Stimulated activated CD4-positive, alpha-beta T cell treated with anti-CD3 and anti-CD28 coated beads, Interleukin-12 subunit alpha, Interleukin-12 subunit beta, amount 100 ng/mL, for 48 hours (primary cell): ENCODE data around the gene KRTAP5-7.

Source experiments
- DNase-seq, 3 donors: peaks; one replicate each; pipeline ENCODE4 v3.0.0-alpha.2; 2020; ENCODE audit warnings: low read depth in 2 of 3, low spot score in 1 of 3

The KRTAP5-7 gene

DNA sequence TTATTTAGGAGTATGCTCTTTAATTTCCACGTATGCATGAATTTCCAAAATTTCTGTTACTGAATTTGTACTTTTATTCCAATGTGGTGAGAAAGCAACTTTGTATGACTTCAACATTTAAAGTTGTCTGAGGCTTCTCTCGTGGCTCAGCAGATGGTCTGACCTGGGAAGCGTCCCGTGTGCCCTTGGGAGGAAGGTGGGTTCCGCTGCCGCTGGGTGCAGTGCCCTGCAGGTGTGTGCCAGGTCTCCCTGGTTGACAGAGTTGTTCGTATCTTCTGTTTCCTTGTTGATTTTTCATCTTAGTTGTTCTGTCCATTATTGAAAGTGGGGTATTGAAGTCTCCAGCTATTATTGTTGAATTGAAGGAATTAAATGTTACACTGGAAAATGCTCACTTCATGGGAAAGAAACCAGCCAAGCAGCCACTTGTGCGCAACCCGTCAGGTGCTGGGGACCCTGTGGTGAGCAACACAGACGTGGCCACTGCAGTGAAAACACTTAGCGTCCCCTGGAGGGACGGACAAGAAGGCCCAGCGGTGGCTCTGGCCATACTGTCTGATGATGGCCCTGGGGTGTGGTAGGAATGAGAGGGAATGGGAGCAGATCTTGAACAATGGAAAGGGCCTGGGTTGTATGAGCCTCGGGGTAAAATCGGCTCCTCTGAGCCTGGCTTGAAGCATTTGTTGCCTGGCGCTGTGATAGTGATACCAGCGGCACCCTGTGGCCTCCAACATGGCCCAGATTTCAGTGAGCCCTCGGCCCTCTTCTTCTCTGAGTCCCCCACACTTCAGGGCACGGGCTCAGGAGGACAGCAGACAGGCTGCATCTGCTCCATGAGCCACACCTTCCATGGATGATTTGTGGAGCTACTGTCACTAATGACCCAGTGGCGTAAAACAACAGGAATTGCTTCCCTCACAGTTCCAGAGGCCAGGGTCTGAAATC lies 31.5 kb upstream of the KRTAP5-7 start:
- no peak for DNase-seq

DNA sequence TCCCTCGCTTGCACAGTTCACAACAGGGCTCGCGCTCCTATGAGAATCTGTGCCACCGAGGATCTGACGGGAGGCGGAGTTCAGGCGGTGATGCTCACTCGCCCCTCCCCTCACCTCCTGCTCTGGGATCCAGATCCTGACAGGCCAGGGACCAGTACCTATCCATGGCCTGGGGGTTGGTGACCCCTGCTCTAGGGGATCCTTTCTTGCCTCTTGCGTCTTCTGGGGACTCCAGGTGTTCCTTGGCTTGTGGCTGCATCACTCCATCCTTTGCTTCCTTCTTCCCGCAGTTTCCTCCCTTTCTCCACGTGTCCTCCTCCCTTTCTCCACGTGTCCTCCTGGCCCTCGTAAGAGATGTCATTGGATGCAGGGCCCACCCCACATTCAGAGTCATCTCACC lies 30.6 kb upstream of the KRTAP5-7 start:
- no peak for DNase-seq

DNA sequence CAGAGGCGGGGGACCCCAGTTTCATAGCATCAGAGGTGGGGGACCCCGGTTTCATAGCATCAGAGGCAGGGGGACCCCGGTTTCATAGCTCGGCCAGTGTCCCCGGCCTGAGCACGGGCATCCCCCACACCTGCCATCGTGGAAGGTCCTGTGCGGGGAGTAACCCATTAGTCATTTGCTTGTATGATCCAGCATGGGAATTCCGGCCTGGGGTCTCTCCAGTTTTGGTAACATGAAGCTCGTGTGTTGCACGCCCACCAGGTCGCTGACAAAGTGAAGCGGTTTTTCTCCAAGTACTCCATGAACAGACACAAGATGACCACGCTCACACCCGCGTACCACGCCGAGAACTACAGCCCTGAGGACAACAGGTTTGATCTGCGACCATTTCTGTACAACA lies 29.0 kb upstream of the KRTAP5-7 start:
- no peak for DNase-seq

DNA sequence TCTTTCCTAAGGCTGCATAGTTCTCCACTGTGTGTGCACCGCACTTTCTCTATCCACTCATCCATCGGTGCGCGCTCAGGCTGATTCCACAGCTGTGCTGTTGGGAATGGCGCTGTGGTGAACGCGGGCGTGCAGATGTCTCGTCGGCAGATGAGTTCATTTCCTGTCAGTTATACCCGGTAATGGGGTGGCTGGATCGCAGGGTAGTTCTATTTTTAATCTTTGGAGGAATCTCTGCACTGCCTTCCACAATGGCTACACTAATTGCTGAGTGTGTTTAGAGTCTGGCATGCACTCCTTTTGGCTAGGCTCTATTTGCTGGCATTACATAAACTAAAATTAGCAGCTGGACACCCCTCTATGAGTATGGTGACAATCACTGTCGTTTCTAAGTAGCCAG lies 27.9 kb upstream of the KRTAP5-7 start:
- no peak for DNase-seq

DNA sequence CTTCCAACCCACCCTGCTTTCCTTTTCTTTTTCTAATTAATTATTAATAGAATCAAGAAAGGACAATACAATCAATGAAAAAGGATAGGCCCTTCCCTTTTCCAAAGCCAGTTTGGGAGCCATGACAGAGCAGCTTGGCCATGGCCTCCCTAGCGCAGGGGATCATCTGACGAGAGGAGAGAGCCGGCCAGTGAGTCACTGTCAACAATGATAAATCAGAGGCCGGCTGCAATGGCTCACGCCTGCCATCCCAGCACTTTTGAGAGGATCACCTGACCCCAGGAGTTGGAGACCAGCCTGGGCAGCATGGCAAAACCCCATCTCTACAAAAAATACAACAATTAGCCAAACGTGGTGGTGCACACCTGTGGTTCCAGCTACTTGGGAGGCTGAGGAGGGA lies 27.5 kb upstream of the KRTAP5-7 start:
- no peak for DNase-seq

DNA sequence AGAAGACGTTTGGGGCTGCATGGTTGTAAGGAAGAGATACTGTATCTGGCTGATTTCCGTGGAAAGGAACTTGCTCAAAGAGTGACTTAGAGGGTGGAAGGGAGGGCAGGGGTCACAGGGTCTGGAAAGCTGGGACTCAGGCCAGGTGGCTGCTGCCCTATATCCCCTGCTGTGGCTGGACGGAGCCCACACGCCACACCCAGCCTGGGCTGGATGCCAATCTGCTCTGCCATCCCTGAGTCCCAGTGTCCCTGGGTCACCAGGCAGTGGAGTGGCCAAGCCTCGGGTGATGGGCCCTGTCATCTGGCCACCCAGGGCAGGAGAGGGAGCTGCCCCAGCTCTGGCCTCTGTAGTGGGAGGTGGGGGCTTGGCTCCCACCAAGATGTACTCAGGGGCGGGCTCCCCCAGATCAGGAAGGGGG lies 26.5 kb upstream of the KRTAP5-7 start:
- DNase-seq: no peak

DNA sequence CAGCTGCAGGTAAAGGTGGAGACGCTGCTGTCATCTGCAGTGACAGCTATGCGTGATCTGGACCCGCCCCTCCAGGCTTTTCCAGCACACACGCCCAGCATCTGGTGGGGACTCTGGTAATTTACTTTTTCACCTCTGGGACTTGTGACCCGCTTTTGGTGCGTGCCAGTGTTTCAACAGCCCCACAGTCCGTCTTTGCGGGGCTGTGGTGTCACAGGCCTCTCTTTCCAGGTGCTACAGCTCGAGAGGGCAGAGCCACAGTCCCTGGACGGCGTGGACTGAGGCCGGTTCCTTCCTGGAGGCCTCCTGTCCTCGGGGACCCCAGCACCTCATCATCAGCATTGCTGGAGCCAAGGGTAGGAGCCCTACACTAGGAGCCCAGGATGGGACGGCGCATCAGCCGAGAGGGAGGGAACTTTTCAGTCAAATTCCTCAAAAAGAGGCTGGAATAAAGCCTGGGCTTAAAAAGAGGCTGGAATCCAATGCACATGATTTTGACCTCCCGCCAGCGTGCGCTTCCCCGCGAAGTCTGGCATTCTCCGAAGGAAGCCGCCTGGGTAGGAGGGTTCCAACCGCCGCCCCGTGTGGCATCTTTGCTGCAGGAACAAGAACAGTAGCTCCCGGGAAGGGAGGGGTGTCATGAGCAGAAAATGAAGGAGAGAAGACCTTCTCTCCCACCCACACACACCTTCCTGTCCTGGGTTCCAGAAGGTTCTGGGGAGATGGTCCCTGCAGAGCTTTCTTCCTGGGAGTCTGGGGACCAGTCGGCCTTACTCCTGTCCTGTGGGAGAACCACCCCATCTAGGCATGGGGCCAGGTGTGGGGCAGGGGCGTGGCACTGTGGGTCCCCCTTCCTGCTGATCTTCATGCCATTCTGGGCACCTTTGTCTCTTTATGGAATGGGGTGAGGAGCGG lies 25.7 kb upstream of the KRTAP5-7 start:
- DNase-seq: no peak

DNA sequence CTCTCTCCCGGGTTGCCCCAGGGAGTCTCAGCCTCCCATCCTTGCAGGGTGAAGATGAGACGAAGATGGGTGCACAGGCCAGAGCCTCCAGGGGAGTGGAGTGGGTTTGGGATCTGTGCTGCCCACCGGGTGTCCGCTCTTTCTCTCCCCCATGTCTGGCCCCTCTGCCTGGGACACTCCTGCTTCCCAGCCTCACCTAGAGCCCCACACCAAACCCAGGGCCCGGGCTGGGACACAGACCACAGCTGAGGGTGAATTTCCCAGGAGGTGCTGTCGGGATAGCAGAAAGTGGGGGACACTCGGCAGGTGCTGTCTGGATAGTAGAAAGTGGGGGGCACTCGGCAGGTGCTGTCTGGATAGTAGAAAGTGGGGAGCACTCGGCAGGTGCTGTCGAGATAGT lies 25.0 kb upstream of the KRTAP5-7 start:
- no peak for DNase-seq

DNA sequence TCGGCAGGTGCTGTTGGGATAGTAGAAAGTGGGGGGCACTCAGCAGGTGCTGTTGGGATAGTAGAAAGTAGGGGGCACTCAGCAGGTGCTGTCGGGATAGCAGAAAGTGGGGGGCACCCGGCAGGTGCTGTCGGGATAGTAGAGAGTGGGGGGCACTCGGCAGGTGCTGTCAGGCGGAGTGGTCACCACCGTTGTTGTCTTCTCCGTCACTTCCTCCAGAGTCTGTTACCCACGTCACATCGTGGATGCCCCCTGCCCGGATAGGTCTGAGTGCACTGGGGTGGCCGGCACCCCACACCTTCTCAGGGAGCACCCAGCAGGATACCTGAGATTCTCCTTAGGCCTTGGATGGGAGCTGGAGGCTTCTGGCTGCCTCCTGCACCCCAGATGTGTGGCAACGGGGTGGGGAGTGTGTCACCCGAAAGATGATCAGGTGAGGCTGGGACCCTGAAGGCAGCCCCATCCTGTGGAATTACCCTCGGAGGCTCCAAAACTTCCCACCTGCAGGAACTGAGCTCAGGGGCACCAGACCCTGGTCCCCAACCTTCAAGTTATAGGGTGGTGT lies 24.1 kb upstream of the KRTAP5-7 start:
- DNase-seq: no peak

DNA sequence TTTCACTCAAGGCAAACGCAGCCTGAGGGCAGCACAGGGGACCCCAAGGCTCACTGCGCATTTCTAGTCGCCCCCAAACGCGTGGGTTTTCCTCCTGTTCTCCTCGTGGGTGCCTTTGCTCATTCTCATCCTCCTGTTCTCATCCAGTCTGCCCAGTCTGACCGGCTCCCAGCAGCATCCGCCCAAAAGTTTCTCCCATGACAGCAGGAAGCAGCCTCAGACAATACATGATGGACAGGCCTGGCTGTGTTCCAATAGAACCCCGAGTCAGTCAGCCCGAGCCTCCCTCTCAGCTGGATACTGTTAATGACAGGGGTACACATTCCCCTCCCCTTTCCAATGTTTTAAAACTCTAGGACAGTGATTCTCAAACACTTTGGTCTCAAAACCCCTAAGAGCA lies 22.5 kb upstream of the KRTAP5-7 start:
- DNase-seq: no peak

DNA sequence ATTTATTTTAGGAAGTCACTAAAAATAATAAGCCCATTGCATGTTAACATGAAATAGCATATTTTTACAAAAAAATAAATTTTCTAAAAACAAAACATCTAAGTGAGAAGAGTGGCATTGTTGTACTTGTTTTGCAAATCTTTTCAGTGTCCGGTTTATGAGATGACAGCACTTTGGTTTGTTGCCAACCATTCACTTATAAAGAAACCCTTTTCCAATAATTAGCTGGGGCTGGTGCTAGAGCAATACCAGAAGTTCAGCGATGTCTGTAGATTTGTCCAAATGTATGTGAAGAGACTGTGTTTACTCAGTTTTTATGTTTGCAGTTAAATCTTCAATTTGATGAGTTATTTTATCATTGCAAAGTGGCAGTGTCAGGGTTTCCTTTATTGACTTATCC lies 22.1 kb upstream of the KRTAP5-7 start:
- no peak for DNase-seq

DNA sequence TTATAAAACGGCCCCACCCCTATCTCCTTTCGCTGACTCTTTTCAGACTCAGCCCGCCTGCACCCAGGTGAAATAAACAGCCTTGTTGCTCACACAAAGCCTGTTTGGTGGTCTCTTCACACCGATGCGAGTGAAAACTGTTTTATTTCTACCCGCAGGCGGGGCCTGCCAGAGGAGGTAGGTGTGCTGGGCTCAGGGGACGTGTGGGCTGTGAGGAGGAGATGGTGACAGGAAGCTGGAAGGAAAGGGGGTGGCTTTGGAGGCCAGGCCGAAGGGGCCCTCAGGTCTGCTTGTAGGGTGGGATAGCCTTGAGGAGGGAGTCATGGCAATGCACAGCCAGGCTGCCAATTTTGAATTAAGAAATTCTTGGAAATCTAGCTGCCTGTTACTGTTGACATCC lies 21.3 kb upstream of the KRTAP5-7 start:
- DNase-seq: no peak

DNA sequence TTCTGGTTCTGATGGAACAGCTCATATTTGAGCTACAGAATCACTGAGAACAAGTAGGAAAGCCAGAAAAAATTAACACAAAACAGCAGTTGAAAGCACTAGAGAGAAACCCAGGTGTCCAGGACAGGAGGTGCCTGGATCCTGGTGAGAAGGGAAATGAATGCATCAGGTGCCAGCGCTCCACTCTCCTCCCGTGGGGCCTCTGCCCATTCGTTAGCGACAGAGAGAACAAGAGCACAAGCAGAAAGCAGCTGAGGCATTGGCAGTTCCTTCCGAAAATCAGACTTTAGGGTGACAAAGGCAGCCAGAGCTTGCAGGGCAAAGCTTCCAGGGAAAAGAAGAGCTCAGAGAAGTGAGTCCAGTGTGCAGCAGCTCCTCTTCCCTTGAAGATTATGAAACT lies 20.0 kb upstream of the KRTAP5-7 start:
- DNase-seq: no peak

DNA sequence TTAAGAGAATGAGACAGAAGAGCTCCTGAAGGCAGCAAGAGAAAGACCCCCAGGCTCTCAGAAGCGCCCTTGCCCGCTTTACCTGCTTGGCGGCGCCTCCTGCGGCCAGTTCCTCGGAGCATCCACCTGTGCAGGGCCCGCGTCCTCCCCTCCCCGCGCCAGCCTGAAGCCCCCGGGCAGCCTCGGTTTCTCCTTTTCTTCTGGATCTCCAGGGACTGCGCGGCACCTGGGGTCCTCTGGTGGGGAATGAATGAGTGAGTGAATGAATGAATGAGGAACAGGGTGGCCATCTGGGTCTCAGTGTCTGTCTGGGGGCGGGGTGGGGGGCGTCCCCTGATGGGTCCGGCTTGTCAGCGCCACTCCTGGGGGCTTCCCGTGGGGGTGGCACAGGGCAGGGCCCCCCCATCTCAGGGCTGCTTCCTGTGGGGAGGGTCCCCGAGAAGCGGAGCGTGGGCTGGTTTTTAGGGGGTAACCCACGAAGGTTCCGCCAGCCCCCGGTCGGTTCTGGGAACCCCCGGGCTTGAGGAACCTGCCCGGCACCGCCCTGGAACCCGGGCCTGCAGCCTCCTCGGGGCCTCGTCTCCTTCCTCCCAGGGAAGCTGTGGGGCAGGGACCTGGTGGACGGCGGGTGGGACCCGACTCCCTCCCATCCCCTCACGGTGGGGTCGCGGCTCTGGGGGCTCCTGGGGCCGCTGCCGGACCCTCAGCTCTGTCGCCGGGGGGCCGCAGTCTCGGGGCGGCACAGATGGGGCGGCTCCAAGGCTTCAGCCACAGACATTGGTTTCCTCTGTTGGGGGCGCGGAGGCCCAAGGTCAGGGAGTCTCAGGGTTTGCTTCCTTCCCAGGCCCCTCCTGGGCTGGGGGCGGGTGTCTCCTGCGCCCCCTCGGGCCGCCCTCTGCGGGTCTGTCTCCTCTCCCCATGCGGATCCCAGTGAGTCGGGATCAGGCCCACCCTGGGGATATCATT lies 8.3 kb upstream of the KRTAP5-7 start:
- no peak for DNase-seq

DNA sequence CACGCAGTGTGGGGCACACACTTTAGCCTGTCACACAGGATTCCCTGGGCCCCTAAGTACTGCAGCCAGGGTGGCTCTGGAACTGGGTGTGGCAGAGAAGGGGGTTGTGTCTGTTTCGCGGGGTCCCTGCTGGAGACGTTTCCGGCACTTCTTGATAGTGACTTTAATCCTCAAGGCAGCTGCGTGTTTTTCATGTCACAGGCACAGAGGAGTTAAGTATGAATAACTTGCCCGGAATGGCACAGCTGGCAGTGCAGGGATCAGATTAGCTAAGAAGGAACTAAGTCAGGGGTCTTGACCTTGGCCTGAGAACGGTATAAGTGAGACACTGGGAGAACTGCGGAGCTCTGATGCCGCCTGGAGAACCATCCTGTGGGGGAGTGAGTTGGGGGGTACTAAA lies 7.5 kb upstream of the KRTAP5-7 start:
- no peak for DNase-seq

DNA sequence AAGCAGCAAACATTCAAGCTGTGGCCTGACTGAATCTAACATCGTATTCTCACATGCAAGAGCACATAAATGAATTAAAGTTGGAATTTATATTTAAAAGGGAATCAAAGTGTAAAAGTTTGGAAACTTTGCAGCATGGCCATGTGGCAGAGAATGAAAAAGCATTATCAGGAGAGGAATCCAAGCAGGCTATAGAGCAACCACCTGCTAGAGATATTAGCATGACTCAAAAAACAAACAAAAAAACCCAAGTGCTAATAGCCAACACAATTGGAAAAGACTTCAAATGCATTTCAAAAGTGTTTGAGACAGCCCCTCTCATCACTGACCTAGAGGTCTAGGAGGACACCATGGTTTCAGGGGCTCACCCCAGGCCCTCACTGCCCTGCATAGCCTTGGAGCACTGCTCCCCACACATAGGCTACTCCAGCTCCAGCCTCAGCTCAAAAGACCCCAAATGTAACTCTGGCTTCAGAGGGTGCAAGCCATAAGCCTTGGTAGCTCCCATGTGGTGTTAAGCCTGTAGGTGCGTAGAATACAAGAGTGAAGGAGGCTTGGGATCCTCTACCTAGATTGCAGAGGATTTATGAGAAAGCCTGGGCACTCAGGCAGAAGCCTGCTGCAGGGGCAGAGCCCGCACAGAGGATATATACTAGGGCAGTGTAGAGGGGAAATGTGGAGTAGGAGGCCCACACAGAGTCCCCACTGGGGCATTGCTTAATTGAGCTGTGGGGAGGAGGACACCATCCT lies 1.7 kb upstream of the KRTAP5-7 start:
- DNase-seq: no peak

DNA sequence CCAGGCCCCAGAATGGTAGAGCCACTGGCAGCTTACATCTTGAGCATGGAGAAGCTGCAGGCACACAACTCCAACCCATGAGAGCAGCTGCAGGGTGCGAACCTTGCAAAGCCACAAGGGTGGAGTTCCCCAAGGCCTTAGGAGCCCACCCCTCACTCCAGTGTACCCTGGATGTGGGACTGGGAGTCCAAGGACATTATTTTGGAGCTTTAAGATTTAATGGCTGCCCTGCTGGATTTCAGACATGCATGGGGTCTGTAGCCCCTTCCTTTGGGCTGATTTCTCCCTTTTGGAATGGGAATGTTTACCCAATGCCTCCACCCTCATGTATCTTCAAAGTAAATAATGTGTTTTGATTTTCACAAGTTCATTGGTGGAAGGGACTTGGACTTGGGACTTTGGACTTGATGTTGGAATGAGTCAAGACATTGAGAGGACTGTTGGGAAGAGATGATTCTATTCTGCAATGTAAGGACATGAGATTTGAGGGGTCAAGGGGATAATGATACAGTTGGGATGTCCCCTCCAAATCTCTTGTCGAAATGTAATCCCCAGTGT lies 1.1 kb upstream of the KRTAP5-7 start:
- DNase-seq: no peak

DNA sequence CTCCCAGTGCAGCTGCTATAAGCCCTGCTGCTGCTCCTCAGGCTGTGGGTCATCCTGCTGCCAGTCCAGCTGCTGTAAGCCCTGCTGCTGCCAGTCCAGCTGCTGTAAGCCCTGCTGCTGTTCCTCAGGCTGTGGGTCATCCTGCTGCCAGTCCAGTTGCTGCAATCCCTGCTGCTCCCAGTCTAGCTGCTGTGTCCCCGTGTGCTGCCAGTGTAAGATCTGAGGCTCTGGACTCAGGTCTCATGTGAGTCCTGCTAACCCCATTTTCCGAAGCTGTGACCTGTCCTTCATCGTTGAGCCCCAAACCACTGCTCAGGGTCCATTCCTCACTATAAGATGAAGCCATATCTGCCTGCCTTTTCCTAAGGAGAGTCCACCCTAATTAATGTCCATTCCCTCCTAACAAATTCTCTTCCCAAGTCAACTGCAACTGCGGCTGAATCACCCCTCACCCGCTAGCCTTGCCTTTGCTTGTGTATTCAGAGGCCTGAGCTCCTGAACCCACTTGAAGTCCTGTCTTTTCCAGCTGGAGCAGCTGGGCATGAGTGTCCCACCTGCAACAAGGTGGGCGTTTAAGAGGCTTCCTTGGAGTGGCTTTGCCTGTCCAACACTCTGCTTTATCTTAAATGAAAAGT lies 626 bp downstream of the KRTAP5-7 start:
- no peak for DNase-seq

DNA sequence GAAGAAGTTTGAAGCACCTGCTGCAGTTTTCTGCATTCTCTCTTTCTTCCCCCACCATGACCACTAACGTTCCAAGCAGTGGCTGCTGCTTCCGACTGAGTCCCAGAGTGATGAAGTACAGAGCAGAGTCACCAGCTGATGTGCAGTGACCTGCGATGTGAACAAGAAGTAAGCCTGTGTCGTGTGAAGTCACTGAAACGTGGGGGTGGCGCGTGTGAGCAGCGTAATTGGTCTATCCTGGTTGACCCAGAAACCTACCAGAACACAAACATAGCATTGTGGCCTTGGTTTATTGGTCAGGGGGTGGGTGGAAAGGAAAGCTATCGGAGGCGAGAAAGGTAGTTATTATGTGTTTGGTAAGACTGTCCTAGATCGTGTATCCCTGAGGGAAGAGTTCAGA lies 3.5 kb downstream of the KRTAP5-7 start:
- DNase-seq: no peak
